Stimulated activated CD8-positive, alpha-beta memory T cell treated with anti-CD3 and anti-CD28 coated beads, Interleukin-4, amount 100 ng/mL, for 48 hours (primary cell): ENCODE measurements around the gene LZIC.
"Not testable (repeated sequence)": the region's sequence is repeated elsewhere in the genome, so short reads cannot be mapped to it uniquely, and the experiment has no call there.

Experiments used
- DNase-seq: peaks from one replicate; pipeline ENCODE4 v3.0.0-alpha.2; 2020

The LZIC gene

GRCh38 chr1:9942939-9943788 is at the start of gene LZIC, which contains the start of gene NMNAT1:
TSS of gene LZIC (minus strand) at chr1:9943391. CDS start at chr1:9936619, 6,772 bp downstream.
TSS of gene NMNAT1 (plus strand) at chr1:9943475. CDS start at chr1:9972074, 28,599 bp downstream.
- DNase-seq: peak; percentile 95

GRCh38 chr1:9992910-9993309 is 49.7 kb upstream of the LZIC start:
- no peak for DNase-seq

GRCh38 chr1:9990944-9991343 is 47.8 kb upstream of the LZIC start:
- no peak for DNase-seq

GRCh38 chr1:9989773-9990172 is 46.6 kb upstream of the LZIC start:
- DNase-seq: no peak

- DNase-seq: no peak
Observed at GRCh38 chr1:9985001-9985400, 41.8 kb upstream of the LZIC start.

- DNase-seq: no peak
Observed at GRCh38 chr1:9984253-9984652, 41.1 kb upstream of the LZIC start.

GRCh38 chr1:9960706-9961562 is 17.7 kb upstream of the LZIC start:
- no peak for DNase-seq

- DNase-seq: no peak
Observed at GRCh38 chr1:9960011-9960410, 16.8 kb upstream of the LZIC start.

GRCh38 chr1:9957726-9958125 is 14.5 kb upstream of the LZIC start:
- DNase-seq: no peak

- no peak for DNase-seq
Observed at GRCh38 chr1:9946315-9946714, 3.1 kb upstream of the LZIC start.

- peak; percentile 39 for DNase-seq
Observed at GRCh38 chr1:9942399-9942938, 722 bp downstream of the LZIC start.

GRCh38 chr1:9929431-9930385 is 13.5 kb downstream of the LZIC start:
- DNase-seq: no peak

GRCh38 chr1:9927259-9927658 is 15.9 kb downstream of the LZIC start:
- no peak for DNase-seq

- DNase-seq: no peak
Observed at GRCh38 chr1:9922342-9922741, 20.8 kb downstream of the LZIC start.

- DNase-seq: no peak
Observed at GRCh38 chr1:9920606-9921005, 22.6 kb downstream of the LZIC start.

- no peak for DNase-seq
Observed at GRCh38 chr1:9917901-9918300, 25.3 kb downstream of the LZIC start.

- DNase-seq: not testable (repeated sequence)
Observed at GRCh38 chr1:9917495-9917894, 25.7 kb downstream of the LZIC start.

GRCh38 chr1:9916452-9916851 is 26.7 kb downstream of the LZIC start:
- no peak for DNase-seq

GRCh38 chr1:9914610-9914937 is 28.6 kb downstream of the LZIC start:
- no peak for DNase-seq

- DNase-seq: no peak
Observed at GRCh38 chr1:9912264-9912936, 30.8 kb downstream of the LZIC start.

GRCh38 chr1:9910423-9911178 is 32.6 kb downstream of the LZIC start:
- peak; percentile 100 for DNase-seq
